NCI-H510A treated with DMSO at 0.1 percent for 48 hours (cell line): ENCODE data around the gene PHGDH.

Source experiments
- DNase-seq: peaks from one replicate; lab custom pipeline; 2025; lab: John Stamatoyannopoulos, UW

PHGDH gene

GRCh38 chr1:119790451-119791198, 78.9 kb downstream of the PHGDH start:
- DNase-seq = no peak

- DNase-seq = no peak
Observed at GRCh38 chr1:119791377-119791776, 79.6 kb downstream of the PHGDH start.
